IPS-20b (cell line): Measurements from ENCODE around the gene FAU.
"Not testable (repeated sequence)": the region's sequence is repeated elsewhere in the genome, so short reads cannot be mapped to it uniquely, and the experiment has no call there.

Source experiments
- H3K27ac ChIP-seq: one replicate; pipeline ENCODE4 v1.5.1; 2013; ENCODE audit warnings: low read length
- H3K27me3 ChIP-seq: 2 replicates; pipeline ENCODE4 v1.6.1; 2013; ENCODE audit warnings: mild to moderate bottlenecking, low read length, inconsistent platforms; ENCODE audit not compliant: insufficient read depth
- H3K36me3 ChIP-seq: 2 replicates; pipeline ENCODE4 v1.6.1; 2013; ENCODE audit warnings: low read depth, mild to moderate bottlenecking, inconsistent platforms, low read length, moderate library complexity; ENCODE audit not compliant: insufficient read depth
- H3K4me1 ChIP-seq: 2 replicates; pipeline ENCODE4 v1.6.1; 2013; ENCODE audit warnings: mild to moderate bottlenecking, control low read depth, inconsistent platforms, low read length, moderate library complexity; ENCODE audit not compliant: insufficient read depth
- H3K4me3 ChIP-seq: 2 replicates; pipeline ENCODE4 v1.5.1; 2013; ENCODE audit warnings: mild to moderate bottlenecking, low read length, inconsistent platforms
- H3K9ac ChIP-seq: 2 replicates; pipeline ENCODE4 v1.6.1; 2013; ENCODE audit warnings: low read depth, mild to moderate bottlenecking, inconsistent platforms, low read length, moderate library complexity
- H3K9me3 ChIP-seq: 2 replicates; pipeline ENCODE4 v1.6.1; 2013; ENCODE audit warnings: mild to moderate bottlenecking, low read depth, low read length, inconsistent platforms; ENCODE audit not compliant: insufficient read depth

FAU gene

GRCh38 chr11:65126624-65127274, 4.8 kb upstream of the FAU start:
- Histone ChIP-seq H3K36me3 (peaks cover 79% of the 10 kb centered on the region), H3K9me3 (no peaks in the 10 kb centered on the region), H3K9ac (no peak overlapping the region), H3K4me3 (no peak overlapping the region), H3K4me1 (no peaks in the 10 kb centered on the region), H3K27me3 (no peaks in the 10 kb centered on the region), H3K27ac (no peak overlapping the region)

DNA sequence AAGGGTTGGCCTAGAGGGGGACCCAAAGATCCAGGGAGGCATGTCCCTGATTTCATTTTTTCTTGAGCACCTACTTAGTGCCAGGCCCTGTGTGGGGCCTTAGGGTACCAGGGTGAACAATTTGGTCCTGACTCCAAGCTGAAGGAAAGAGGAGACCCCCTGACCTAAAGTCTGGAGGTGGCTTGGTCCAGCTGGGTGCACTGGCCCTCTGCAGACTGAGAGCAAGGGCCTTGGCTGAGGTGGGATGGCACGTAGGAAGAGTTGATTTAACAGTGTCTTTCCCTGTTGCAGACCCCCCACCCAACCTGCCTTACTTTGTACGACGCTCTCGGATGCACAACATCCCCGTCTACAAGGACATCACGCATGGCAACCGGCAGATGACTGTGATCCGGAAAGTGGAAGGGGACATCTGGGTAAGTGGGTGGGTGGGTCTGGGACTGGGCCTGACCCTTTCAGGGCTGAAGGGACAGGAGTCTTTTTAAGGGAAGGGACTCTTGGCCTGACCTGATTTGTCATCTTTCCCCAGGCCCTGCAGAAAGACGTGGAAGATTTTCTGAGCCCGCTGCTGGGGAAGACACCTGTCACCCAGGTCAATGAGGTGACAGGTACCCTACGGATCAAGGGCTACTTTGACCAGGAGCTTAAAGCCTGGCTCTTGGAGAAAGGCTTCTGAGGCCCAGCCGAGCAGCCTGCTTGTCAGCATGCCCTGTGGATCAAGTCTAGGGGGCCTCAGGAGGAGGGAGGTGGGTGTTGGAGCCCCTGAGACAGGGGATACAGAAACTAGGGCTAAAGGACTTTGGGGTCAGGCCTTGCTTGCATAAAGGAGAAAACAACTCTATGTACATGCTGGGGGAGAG, 3.5 kb upstream of the FAU start:
- Histone ChIP-seq H3K27me3 (no peaks in the 10 kb centered on the region), H3K4me3 (no peak overlapping the region), H3K4me1 (0 out of 2 replicates have a peak, but pooled peaks cover 3% of the 10 kb centered on the region), H3K9me3 (no peaks in the 10 kb centered on the region), H3K27ac (no peak overlapping the region), H3K9ac (no peak overlapping the region), H3K36me3 (peaks cover 77% of the 10 kb centered on the region)

DNA sequence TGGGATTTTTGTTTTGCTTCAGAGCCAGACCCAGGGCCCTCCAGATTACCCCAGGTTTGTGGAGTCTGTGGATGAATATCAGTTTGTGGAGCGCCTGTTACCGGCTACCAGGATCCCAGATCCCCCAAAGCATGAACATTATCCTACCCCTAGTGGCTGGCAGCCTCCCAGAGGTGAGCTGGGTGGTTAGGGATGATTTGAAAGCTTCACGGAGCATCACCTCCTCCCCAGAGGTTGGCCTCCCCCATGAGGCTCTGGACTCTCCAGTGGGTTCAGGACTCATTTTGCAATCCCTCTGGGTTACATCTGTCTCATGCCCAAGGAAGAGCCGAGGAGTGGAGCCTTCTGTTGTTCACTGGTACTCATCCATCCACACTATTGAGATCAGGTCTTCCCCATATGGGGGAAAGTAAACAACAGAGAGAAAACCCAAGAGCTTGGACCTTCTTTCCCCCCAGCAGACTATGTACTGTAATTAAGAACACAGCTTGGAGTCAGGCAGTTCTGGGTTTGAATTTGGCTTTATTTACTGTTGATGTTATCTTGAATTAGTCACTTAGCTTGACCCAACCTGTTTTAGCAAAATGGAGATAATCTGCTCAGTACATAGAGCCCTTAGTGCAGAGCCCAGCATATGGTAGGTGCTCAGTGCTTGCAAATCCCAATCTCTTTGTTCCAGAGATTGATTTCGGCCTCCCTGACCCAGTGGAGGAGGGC, 2.7 kb upstream of the FAU start:
- Histone ChIP-seq H3K27me3 (no peaks in the 10 kb centered on the region), H3K36me3 (peaks cover 77% of the 10 kb centered on the region), H3K4me1 (0 out of 2 replicates have a peak, but pooled peaks cover 3% of the 10 kb centered on the region), H3K9me3 (no peaks in the 10 kb centered on the region), H3K4me3 (no peak overlapping the region), H3K27ac (no peak overlapping the region), H3K9ac (no peak overlapping the region)

GRCh38 chr11:65121447-65121864, 478 bp downstream of the FAU start:
- Histone ChIP-seq H3K4me1 (0 out of 2 replicates have a peak, but pooled peaks cover 3% of the 10 kb centered on the region), H3K9ac (peak overlapping the region; percentile 90), H3K4me3 (peak overlapping the region; percentile 88), H3K27me3 (no peaks in the 10 kb centered on the region), H3K36me3 (peaks cover 60% of the 10 kb centered on the region), H3K27ac (peak overlapping the region; percentile 59), H3K9me3 (no peaks in the 10 kb centered on the region)

GRCh38 chr11:65120831-65121230, 1.1 kb downstream of the FAU start:
- no peaks in the 10 kb centered on the region for H3K9me3 ChIP-seq
- peak overlapping the region; percentile 90; the same call in 1 of the 2 replicates for H3K9ac ChIP-seq
- no peaks in the 10 kb centered on the region for H3K27me3 ChIP-seq
- peaks cover 58% of the 10 kb centered on the region for H3K36me3 ChIP-seq
- peak overlapping the region; percentile 88 for H3K4me3 ChIP-seq
- 0 out of 2 replicates have a peak, but pooled peaks cover 3% of the 10 kb centered on the region for H3K4me1 ChIP-seq
- no peak overlapping the region for H3K27ac ChIP-seq

DNA sequence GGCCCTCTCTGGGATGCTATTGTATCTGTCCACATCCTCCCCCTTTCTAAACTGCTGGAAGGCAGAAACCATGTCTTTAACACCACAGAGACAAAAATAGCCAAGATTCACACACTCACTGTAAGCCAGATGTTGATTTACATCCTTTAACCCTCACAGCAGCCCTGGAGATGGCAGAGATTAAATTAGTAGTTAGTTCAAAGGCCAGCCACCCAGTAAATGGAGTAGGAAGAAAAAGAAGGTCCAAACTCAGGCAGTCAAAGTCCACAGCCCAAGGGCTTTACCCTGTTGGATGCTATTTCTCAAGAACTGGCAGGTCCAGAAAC, 2.3 kb downstream of the FAU start:
- Histone ChIP-seq H3K36me3 (peaks cover 51% of the 10 kb centered on the region), H3K9me3 (no peaks in the 10 kb centered on the region), H3K27ac (no peak overlapping the region), H3K9ac (no peak overlapping the region), H3K27me3 (no peaks in the 10 kb centered on the region), H3K4me1 (0 out of 2 replicates have a peak, but pooled peaks cover 3% of the 10 kb centered on the region), H3K4me3 (no peak overlapping the region)

GRCh38 chr11:65118891-65119669, 2.9 kb downstream of the FAU start:
- not testable (repeated sequence) for H3K4me1 ChIP-seq, H3K4me3 ChIP-seq, H3K9me3 ChIP-seq, H3K27me3 ChIP-seq, H3K27ac ChIP-seq, H3K9ac ChIP-seq
- peaks cover 45% of the 10 kb centered on the region for H3K36me3 ChIP-seq

DNA sequence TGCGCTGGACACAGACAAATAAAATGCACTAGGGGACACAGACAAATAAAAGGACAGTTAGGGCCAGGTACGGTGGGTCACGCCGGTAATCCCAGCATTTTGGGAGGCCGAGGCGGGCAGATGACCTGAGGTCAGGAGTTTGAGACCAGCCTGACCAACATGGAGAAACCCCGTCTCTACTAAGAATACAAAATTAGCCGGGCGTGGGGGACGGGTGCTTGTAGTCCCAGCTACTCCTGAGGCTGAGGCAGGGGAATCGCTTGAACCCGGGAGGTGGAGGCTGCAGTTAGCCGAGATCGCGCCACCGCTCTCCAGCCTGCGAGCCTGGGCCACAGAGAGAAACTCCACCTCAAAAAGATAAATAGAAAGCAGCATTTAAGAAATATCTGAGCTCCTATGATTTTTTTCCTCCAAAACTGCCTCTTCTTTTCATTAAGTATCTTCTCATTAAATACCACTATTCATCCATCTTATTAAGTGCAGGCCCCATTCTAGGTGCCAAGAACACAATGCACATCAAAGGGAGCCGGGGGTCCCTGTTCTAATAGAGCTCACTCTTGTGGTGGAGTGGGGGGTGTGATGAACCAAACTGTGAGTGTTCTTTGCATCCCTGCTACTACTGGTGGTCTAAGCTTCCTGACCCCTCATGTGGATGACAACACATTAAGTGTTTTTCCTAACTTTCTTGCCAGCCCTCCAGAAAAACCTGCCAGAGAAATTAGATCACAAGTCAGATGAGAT, 3.7 kb downstream of the FAU start:
- Histone ChIP-seq H3K4me1 (peaks cover 6% of the 10 kb centered on the region; the same call in 1 of the 2 replicates), H3K9ac (no peak overlapping the region), H3K27me3 (no peaks in the 10 kb centered on the region), H3K27ac (no peak overlapping the region), H3K36me3 (peaks cover 41% of the 10 kb centered on the region), H3K4me3 (no peak overlapping the region), H3K9me3 (no peaks in the 10 kb centered on the region)

DNA sequence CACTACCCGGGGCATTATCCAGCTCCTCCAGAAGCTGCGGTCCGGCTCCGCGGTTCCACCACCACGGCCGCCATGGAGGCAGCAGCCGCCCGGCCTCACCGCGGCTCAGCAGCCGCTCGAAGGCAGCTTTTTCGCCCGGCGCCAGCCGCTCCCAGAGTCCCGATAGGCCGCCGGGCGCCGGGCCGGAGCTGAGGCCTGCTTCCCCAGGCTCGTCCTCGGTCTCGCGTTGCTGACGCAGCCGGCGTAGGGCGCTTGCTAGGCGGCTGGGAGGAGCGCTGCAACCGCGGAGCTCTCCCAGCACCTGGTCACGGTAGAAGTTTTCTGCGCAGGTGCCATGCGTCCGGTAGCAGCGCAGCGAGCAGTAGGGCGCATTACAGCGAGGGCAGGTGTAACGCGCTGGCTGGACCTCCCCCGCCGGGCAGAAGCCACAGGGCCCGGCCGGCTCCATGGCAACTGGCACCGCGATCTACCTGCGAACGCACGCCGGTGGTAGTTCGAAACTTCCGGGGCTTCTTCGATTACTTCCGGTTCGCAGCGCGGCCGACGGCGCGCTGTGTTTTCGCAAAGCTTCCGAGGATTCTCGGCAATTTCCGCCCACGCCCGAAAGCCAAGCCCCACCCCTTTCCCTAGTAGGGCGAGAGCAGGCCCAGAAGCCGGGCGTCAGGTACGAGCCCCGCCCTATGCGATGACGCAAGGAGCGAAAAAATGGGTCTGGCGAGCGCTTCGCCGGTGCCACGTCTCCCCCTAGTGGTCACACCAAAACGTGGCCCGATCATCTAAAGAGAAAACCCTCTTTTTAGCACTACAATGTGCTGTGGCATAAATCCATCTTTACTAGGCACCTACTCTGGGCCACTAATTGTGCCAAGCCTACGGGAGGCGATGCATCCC, 4.5 kb downstream of the FAU start, which contains the start of gene ZNHIT2:
Gene ZNHIT2 (minus strand): TSS at position 496 of the 891 bp plus-strand sequence. CDS start 48 bp downstream, at position 448.
- Histone ChIP-seq H3K4me1 (peaks cover 7% of the 10 kb centered on the region; the same call in 1 of the 2 replicates), H3K27ac (no peak within 1 kb of the TSS), H3K36me3 (peaks cover 41% of the 10 kb centered on the region), H3K4me3 (peak within 1 kb of the TSS; percentile 83), H3K9ac (peak within 1 kb of the TSS; percentile 92), H3K27me3 (no peaks in the 10 kb centered on the region), H3K9me3 (no peaks in the 10 kb centered on the region)
